ENCODE results near the gene NANS. TPM values are rescaled to one million over a fixed set of nuclear protein-coding genes. Genes with fewer than 3 reads are reported as not detected.

The NANS gene
- 62.3 to 73.7 TPM (median 68.3 TPM) in 5 replicates for total RNA-seq (2022; extraction: Qiagen RNA extraction; ENCODE audit: low read depth)

GRCh38 chr9:98056269-98057137 is at the start of gene NANS:
Gene NANS, plus strand, starts transcription at chr9:98056732. Its CDS starts 77 bp downstream, at chr9:98056809.

GRCh38 chr9:98118640-98119601 is 62.4 kb downstream of the NANS start, which contains the start of gene TRIM14:
Gene TRIM14, minus strand, starts transcription at chr9:98119222. Its CDS starts 34 bp downstream, at chr9:98119188.

Other genes with a start within 250 kb of the NANS start
- gene FOXE1, start 203.5 kb upstream of the NANS start, total RNA-seq (2022; extraction: Qiagen RNA extraction; ENCODE audit: low read depth): 3.1 to 4.7 TPM (median 4.0 TPM) in 5 replicates
- 11.5 to 13.6 TPM (median 11.8 TPM) in 5 replicates for gene TRMO, start 134.2 kb upstream of the NANS start, total RNA-seq (2022; extraction: Qiagen RNA extraction; ENCODE audit: low read depth)
- not detected in 5 replicates for gene HEMGN, start 118.6 kb upstream of the NANS start, total RNA-seq (2022; extraction: Qiagen RNA extraction; ENCODE audit: low read depth)
- 278 to 309 TPM (median 286 TPM) in 5 replicates for gene ANP32B, start 73.4 kb upstream of the NANS start, total RNA-seq (2022; extraction: Qiagen RNA extraction; ENCODE audit: low read depth)
- 10.4 to 13.8 TPM (median 13.4 TPM) in 5 replicates for gene TRIM14, start 62.5 kb downstream of the NANS start, total RNA-seq (2022; extraction: Qiagen RNA extraction; ENCODE audit: low read depth)
- gene CORO2A, start 135.9 kb downstream of the NANS start, total RNA-seq (2022; extraction: Qiagen RNA extraction; ENCODE audit: low read depth): 0.81 to 1.4 TPM (median 1.2 TPM) in 5 replicates
- gene TBC1D2, start 198.9 kb downstream of the NANS start, total RNA-seq (2022; extraction: Qiagen RNA extraction; ENCODE audit: low read depth): 7.8 to 10.5 TPM (median 10.2 TPM) in 5 replicates

All from A549 treated with GW870086 at 1 μM for 4 hours (cell line).